ENCODE results near the gene SLC26A5.

SLC26A5 gene

DNA sequence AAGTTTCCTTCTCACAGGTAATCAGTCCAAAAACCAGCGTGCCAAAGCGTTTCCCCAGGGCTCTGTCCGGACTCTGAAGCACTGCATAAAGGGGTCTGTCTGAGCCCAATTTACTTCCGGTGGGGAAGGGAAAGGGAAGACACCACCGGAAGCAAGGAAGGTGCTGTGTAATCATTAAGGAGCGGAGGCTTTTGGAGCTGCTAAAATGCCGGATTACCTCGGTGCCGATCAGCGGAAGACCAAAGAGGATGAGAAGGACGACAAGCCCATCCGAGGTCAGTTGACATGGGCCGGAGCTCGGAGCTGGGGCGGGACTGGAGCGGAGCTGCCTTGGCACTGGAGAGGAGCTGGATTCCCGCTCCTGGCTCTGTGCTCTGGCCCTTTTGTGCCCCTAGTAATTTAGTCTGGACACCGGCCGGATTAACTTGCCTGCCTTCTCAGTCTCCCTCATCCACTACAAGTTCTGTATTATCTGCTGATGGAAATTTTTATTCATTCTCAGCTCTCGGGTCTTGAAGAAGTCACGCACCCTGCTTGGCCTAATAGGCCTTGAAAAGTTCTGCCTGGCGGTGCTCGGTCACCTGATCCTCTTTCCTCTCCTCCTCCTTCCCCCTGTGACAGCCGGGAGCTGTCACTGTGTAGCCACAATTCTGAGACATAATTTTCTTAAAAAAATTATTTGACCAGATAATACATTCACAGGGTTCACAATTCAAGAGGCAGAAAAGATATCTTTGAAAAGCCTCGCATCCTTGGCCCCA, 98.3 kb downstream of the SLC26A5 start, which contains the start of gene PSMC2:
TSS of gene PSMC2 (plus strand) at position 137 of the 761 bp plus-strand sequence. CDS start at position 206, 69 bp downstream.
- DNase-seq: peak; percentile 97

DNA sequence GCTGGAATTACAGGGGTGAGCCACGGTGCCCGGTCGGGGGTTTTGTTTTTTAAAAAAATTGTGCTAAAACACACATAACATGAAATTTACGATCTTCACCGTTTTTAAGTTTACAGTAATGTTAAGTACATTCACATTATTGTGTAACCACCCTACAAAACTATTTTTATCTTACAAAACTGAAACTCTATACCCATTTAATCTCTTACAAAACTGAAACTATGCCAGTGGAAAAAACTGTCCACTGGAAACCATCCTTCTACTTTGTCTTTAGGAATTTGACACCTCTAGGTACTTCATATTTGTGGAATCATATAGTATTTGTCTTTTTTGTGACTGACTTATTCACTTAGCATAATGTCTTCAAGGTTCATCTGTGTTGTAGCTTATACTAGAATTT, 99.6 kb downstream of the SLC26A5 start:
- DNase-seq: no peak

DNA sequence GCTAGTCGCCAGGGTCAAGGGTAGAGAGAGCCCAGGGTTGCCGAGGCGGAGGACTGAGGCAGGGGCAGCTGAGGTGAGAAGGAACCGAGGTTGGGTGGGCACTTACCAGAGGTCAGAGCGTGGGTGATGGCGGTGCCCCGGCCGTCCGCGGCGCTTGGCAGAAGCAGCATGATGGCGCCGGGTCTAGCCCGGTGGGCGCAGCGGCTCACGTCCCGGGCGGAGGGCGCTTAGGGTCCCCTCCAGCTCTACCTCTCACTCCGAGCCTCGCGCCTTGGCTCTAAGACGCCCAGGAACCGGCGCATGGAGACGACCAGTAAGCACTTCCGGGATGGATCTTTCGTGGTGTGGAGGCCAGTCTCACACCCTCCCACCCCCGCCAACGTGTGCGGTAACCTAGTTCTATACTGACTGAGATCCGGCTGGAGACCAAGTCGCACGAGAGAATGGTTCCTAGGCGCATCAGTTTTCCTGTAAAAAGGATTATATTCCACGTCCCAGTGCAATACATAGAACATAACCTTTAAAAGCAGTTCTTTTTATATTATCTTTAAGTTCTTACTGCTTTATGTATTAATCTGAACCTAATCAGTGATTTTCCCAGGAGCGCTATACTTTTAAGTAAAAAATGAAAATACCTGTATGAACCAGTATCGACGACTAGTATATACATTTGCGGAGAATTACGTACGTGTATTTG, 101.4 kb downstream of the SLC26A5 start, which contains the start of gene DNAJC2:
TSS of gene DNAJC2 (minus strand) at position 315 of the 697 bp plus-strand sequence. CDS start at position 170, 145 bp downstream.
- peak; percentile 96 for DNase-seq

DNA sequence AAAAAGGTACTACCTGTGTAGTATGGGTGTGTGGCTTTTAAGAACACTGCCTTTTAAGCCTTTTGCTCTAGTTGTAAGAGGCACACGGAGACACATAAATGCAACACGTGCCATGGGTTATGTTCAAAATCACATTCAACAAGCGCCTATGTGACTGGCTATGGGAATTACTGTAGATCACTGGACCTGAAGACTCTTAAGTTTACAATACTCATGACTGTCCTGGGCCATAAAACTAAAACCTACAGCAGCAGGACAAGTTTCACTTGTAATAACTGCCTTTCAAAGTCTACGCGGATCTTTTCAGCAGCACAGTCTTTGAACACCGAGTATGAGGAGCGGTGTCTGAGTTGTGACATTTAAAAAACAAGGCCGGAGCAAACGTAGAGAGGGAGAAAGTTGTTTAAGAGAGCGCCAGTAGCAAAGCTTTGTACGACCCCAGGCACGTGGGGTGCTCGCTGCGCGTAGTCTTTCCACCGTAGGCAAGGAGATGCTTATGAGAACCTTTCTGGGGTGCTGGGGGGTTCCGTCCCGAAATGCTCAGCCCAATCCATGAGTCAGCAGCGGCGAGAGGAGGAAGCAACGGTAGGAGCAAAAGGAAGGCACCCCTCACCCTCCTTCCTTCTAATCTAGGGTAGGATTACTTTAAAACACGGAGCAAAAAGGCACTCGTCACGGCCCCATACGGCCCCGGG, 102.1 kb downstream of the SLC26A5 start:
- peak; percentile 57 for DNase-seq

DNA sequence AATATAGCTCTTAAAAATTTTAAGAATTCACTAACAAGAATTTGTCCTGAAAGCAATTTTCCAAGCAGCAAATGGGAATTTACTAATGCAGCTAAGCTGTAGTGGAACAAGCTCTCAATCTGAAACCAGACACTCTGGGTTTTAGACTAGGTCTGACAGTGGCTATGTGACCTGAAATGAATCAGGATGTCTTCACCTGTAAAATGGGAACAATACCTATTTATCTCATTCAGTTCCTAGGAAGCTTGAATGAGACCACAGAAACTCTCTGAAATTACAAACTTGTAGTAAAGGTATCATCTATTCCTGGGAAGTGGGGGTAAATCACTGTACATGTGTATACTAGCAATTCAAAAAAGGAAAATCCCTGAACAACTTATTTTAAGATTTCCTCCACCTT, 102.7 kb downstream of the SLC26A5 start:
- no peak for DNase-seq

DNA sequence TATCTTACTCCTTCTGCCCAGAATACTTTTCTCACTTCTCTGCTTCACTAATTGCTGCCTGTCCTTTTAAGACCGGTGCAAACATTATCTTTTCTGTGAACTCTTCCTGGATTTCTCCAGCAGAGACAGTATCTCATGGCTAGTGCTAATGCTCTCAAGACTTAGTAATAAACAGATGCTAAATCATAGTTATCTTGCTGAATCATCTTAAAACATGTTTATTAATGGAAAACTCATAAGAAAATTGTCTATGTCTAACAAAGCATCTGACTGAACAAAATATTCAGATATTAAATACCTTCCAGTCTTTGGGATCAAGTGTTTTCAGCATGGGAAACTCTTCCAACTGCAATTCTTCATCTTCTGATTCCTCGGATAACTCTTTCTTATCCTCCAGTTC, 104.5 kb downstream of the SLC26A5 start:
- no peak for DNase-seq

DNA sequence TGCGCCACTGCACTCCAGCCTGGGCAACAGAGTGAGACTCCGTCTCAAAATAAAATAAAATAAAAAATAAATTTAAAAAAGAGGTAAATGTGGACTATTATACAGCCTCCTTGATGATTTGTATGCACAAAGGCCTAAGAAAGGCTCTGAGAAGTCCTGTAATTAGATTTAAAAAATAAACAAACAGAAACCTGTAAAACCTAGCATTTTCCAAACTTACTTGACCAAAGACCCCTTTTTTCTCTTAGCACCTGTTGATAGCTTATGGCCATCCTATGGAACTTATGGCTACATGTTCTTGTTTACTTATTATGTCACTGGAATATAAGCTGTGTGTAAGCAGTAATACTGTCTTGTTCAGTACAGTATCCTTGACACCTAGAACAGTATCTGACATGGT, 107.1 kb downstream of the SLC26A5 start:
- DNase-seq: no peak

DNA sequence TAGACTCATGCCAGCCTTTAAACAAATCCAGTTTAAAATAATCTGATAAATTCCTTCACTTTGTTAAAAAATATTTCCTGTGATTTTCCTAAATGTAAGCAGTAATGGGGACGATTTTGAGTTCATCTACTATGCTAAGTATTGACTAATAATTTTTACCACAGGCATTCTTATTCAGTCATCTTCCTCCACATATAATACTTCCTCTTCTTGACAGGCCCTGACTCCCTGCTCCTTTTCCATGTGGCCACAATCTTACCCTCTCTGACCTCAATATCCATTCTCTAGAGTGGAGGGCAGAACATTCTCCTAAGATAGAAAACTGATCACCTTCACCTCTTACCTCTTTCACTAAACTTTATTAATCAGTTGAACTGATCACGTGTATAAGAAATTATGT, 109.2 kb downstream of the SLC26A5 start:
- DNase-seq: no peak

DNA sequence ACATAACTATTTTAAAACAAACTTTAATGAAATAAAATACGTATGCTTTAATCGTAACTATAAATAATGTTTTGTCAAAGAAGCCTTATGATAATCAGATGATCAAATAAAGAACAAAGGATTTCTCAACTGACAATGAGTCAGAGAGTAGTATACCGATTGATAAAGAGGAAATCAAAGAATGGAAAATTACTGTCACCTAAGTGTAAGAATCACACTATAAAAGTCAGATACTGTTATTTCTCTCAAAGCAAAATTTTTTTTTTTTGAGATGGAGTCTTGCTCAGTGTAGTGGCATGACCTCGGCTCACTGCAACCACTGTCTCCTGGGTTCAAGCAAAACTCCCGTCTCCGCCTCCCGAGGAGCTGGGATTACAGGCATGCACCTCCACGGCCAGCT, 120.3 kb downstream of the SLC26A5 start:
- DNase-seq: no peak
